HG03039 (cell line): ENCODE measurements around the gene ADNP.
A peak's percentile ranks its signal among the peaks of the same experiment; 100 is the strongest.
"Not testable (repeated sequence)": the region's sequence is repeated elsewhere in the genome, so short reads cannot be mapped to it uniquely, and the experiment has no call there.

ENCODE experiments used
- ATAC-seq: cut with Tn5 transposase; IDR thresholded peaks from one replicate; pipeline ENCODE4 v1.9.1; 2021; ENCODE audit warnings: mild to moderate bottlenecking, moderate library complexity; ENCODE audit not compliant: unreplicated experiment

ADNP gene

GRCh38 chr20:50931306-50932015 lies at the start of gene ADNP:
Gene ADNP, minus strand, starts transcription at chr20:50931437. Its CDS starts 27,441 bp downstream, at chr20:50903996.
- peak; percentile 49 for ATAC-seq

- ATAC-seq: no peak
Observed at GRCh38 chr20:50980071-50980681, 48.9 kb upstream of the ADNP start.

- not testable (repeated sequence) for ATAC-seq
Observed at GRCh38 chr20:50978533-50978932, 47.3 kb upstream of the ADNP start.

GRCh38 chr20:50977066-50978021 lies 46.1 kb upstream of the ADNP start:
- ATAC-seq: no peak

GRCh38 chr20:50975701-50976330 lies 44.6 kb upstream of the ADNP start:
- no peak for ATAC-seq

- ATAC-seq: no peak
Observed at GRCh38 chr20:50969912-50970311, 38.7 kb upstream of the ADNP start.

GRCh38 chr20:50969435-50969834 lies 38.2 kb upstream of the ADNP start:
- ATAC-seq: no peak

- no peak for ATAC-seq
Observed at GRCh38 chr20:50968289-50968688, 37.1 kb upstream of the ADNP start.

- no peak for ATAC-seq
Observed at GRCh38 chr20:50967586-50967985, 36.3 kb upstream of the ADNP start.

- ATAC-seq: no peak
Observed at GRCh38 chr20:50959543-50960126, 28.4 kb upstream of the ADNP start.

GRCh38 chr20:50958615-50959542 lies 27.6 kb upstream of the ADNP start, which contains the start of gene MOCS3:
Gene MOCS3, plus strand, starts transcription at chr20:50958818. Its CDS starts 25 bp downstream, at chr20:50958843.
- ATAC-seq: peak; percentile 61

GRCh38 chr20:50957798-50958614 lies 26.8 kb upstream of the ADNP start, which contains the start of gene DPM1:
Gene DPM1, minus strand, starts transcription at chr20:50958532. Its CDS starts 9 bp downstream, at chr20:50958523.
- peak; percentile 63 for ATAC-seq

- no peak for ATAC-seq
Observed at GRCh38 chr20:50957276-50957675, 26.0 kb upstream of the ADNP start.

- ATAC-seq: no peak
Observed at GRCh38 chr20:50953821-50954220, 22.6 kb upstream of the ADNP start.

GRCh38 chr20:50953196-50953595 lies 22.0 kb upstream of the ADNP start:
- ATAC-seq: no peak

GRCh38 chr20:50948132-50948785 lies 17.0 kb upstream of the ADNP start:
- no peak for ATAC-seq

GRCh38 chr20:50943069-50943468 lies 11.8 kb upstream of the ADNP start:
- ATAC-seq: no peak

GRCh38 chr20:50933589-50933988 lies 2.4 kb upstream of the ADNP start:
- no peak for ATAC-seq
